ENCODE measurements around the gene TFCP2. TPM values are rescaled to one million over a fixed set of nuclear protein-coding genes. Genes with fewer than 3 reads are reported as not detected.

TFCP2 gene
- total RNA-seq, 2 donors from 2014 or later = 8.6 to 9.6 TPM

- Histone ChIP-seq H3K36me3 (no peaks in the 10 kb centered on the region), H3K27ac (no peak overlapping the region), H3K9me3 (no peaks in the 10 kb centered on the region), H3K4me3 (no peak overlapping the region), H3K27me3 (no peaks in the 10 kb centered on the region), H3K4me1 (peaks cover 0 to 5% of the 10 kb centered on the region in 2 donors)
- DNase-seq (ENCODE audit: low spot score) = no peak
- TF ChIP-seq CTCF (IDR thresholded peaks at IDR 0.05) = no peak
Observed at GRCh38 chr12:51198568-51199365, 25.8 kb upstream of the TFCP2 start.

- H3K27me3 ChIP-seq = no peaks in the 10 kb centered on the region
- H3K36me3 ChIP-seq = peaks cover 2% of the 10 kb centered on the region
- no peak overlapping the region for H3K4me3 ChIP-seq
- H3K9me3 ChIP-seq = no peaks in the 10 kb centered on the region
- TF ChIP-seq CTCF (IDR thresholded peaks at IDR 0.05) = no peak
- no peak overlapping the region for H3K27ac ChIP-seq
- H3K4me1 ChIP-seq = peaks cover 0 to 5% of the 10 kb centered on the region in 2 donors
- DNase-seq (ENCODE audit: low spot score) = no peak
Observed at GRCh38 chr12:51197736-51198567, 25.0 kb upstream of the TFCP2 start.

- peaks cover 4% of the 10 kb centered on the region for H3K36me3 ChIP-seq
- H3K4me3 ChIP-seq = no peak overlapping the region
- H3K27me3 ChIP-seq = no peaks in the 10 kb centered on the region
- H3K27ac ChIP-seq = no peak overlapping the region
- no peak for TF ChIP-seq CTCF (IDR thresholded peaks at IDR 0.05)
- DNase-seq (ENCODE audit: low spot score) = no peak
- H3K9me3 ChIP-seq = no peaks in the 10 kb centered on the region
- H3K4me1 ChIP-seq = peaks cover 0 to 5% of the 10 kb centered on the region in 2 donors
Observed at GRCh38 chr12:51196547-51196946, 23.6 kb upstream of the TFCP2 start.

- no peak overlapping the region for H3K4me3 ChIP-seq
- TF ChIP-seq CTCF (IDR thresholded peaks at IDR 0.05) = no peak
- DNase-seq (ENCODE audit: low spot score) = no peak
- H3K4me1 ChIP-seq = peaks cover 0 to 5% of the 10 kb centered on the region in 2 donors
- peaks cover 4% of the 10 kb centered on the region for H3K36me3 ChIP-seq
- H3K27ac ChIP-seq = no peak overlapping the region
- no peaks in the 10 kb centered on the region for H3K9me3 ChIP-seq
- no peaks in the 10 kb centered on the region for H3K27me3 ChIP-seq
Observed at GRCh38 chr12:51195841-51196240, 22.9 kb upstream of the TFCP2 start.

GRCh38 chr12:51192284-51192671 is 19.3 kb upstream of the TFCP2 start:
- Histone ChIP-seq H3K27ac (no peak overlapping the region), H3K4me3 (no peak overlapping the region), H3K4me1 (peaks cover 0 to 5% of the 10 kb centered on the region in 2 donors), H3K27me3 (no peaks in the 10 kb centered on the region), H3K9me3 (no peaks in the 10 kb centered on the region), H3K36me3 (peaks cover 12% of the 10 kb centered on the region)
- no peak for DNase-seq (ENCODE audit: low spot score)
- no peak for TF ChIP-seq CTCF (IDR thresholded peaks at IDR 0.05)
